LNCaP clone FGC (cell line): Measurements from ENCODE around the gene CACNG4.

Experiments used
- DNase-seq: peaks from one replicate; pipeline ENCODE4 v3.0.0-alpha.2; 2011; ENCODE audit warnings: low read depth
- H3K4me3 ChIP-seq: 2 replicates; pipeline ENCODE4 v1.5.1; 2011; ENCODE audit warnings: mild to moderate bottlenecking, low read depth, low read length, control low read depth
- CTCF ChIP-seq: IDR thresholded peaks from 2 replicates; pipeline ENCODE4 v1.5.1; 2012; ENCODE audit warnings: mild to moderate bottlenecking; ENCODE audit not compliant: control insufficient read depth, insufficient read depth; ENCODE audit errors: extremely low read depth

Gene CACNG4

GRCh38 chr17:67063141-67063540 is 98.6 kb downstream of the CACNG4 start:
- TF ChIP-seq CTCF, result no peak
- H3K4me3 ChIP-seq, result no peak overlapping the region
- DNase-seq, result no peak

- TF ChIP-seq CTCF, result no peak
- DNase-seq, result no peak
- no peak overlapping the region for H3K4me3 ChIP-seq
These were observed 102.2 kb downstream of the CACNG4 start for GRCh38 chr17:67066717-67067116.

- DNase-seq, result no peak
- no peak for TF ChIP-seq CTCF
- H3K4me3 ChIP-seq, result no peak overlapping the region
These were observed 103.3 kb downstream of the CACNG4 start for GRCh38 chr17:67067571-67068482.

- no peak overlapping the region for H3K4me3 ChIP-seq
- no peak for TF ChIP-seq CTCF
- DNase-seq, result no peak
These were observed 104.5 kb downstream of the CACNG4 start for GRCh38 chr17:67068999-67069398.

GRCh38 chr17:67069603-67070136 is 105.2 kb downstream of the CACNG4 start:
- H3K4me3 ChIP-seq, result no peak overlapping the region
- no peak for DNase-seq
- TF ChIP-seq CTCF, result no peak

- no peak for TF ChIP-seq CTCF
- H3K4me3 ChIP-seq, result no peak overlapping the region
- DNase-seq, result no peak
These were observed 107.1 kb downstream of the CACNG4 start for GRCh38 chr17:67071595-67071994.
